K562 (cell line): ENCODE data around the gene RPL39L. TPM values are rescaled to one million over a fixed set of nuclear protein-coding genes. Genes with fewer than 3 reads are reported as not detected.

Experiments used
- ARID4B ChIP-seq: sonication (generic); formaldehyde crosslinking; IDR thresholded peaks from 2 replicates; pipeline ENCODE4 v1.8.0; 2022; ENCODE audit warnings: mild to moderate bottlenecking, missing genetic modification reagents
- BRCA1 ChIP-seq, 2 experiments: fragments of 450-650 bp in 1 of 2; sonication (generic) in 1 of 2; formaldehyde crosslinking in 1 of 2; IDR thresholded peaks; 2 replicates each; pipeline versions ENCODE4 v1.5.0 to v1.6.1; 2017 to 2020; ENCODE audit warnings: mild to moderate bottlenecking in 1 of 2, missing genetic modification reagents in 1 of 2
- CEBPB ChIP-seq: fragments of 450-650 bp; IDR thresholded peaks from 2 replicates; pipeline ENCODE4 v1.6.1; 2016; ENCODE audit warnings: missing genetic modification characterization, missing compliant biosample characterization
- CREB1 ChIP-seq, 2 experiments: sonication (generic) in 1 of 2; formaldehyde crosslinking in 1 of 2; IDR thresholded peaks; 2 replicates each; pipeline versions ENCODE4 v1.6.1 to v1.8.0; 2012 to 2022; ENCODE audit warnings: inconsistent platforms in 1 of 2, mild to moderate bottlenecking in 1 of 2, missing genetic modification reagents in 1 of 2, moderate library complexity in 1 of 2
- CSDE1 ChIP-seq, 2 experiments: fragments of 450-650 bp; IDR thresholded peaks; 2 replicates each; pipeline ENCODE4 v1.6.1; 2016; ENCODE audit warnings: mild to moderate bottlenecking in 1 of 2
- E2F8 ChIP-seq: fragments of 450-650 bp; IDR thresholded peaks from 2 replicates; pipeline ENCODE4 v1.7.1; 2018; ENCODE audit warnings: mild to moderate bottlenecking, low read depth; ENCODE audit not compliant: partially characterized antibody
- GTF2E2 ChIP-seq: fragments of 200-800 bp; sonication (Bioruptor generic); IDR thresholded peaks from 2 replicates; pipeline ENCODE4 v1.6.1; 2016; ENCODE audit warnings: missing genetic modification characterization, missing compliant biosample characterization
- HDAC1 ChIP-seq, 2 experiments: fragments of 450-650 bp; IDR thresholded peaks; 2 replicates each; pipeline ENCODE4 v1.6.1; 2016 to 2017; ENCODE audit warnings: inconsistent platforms in 1 of 2, mild to moderate bottlenecking in 1 of 2, moderate library complexity in 1 of 2
- NFIC ChIP-seq: fragments of 450-650 bp; IDR thresholded peaks from 2 replicates; pipeline ENCODE4 v1.6.1; 2017; ENCODE audit warnings: mild to moderate bottlenecking, inconsistent platforms
- ZBTB7A ChIP-seq: IDR thresholded peaks from 2 replicates; pipeline ENCODE4 v1.6.1; 2011; ENCODE audit warnings: low read depth, mild to moderate bottlenecking, low read length, moderate library complexity, borderline replicate concordance; ENCODE audit not compliant: control insufficient read depth
- ZKSCAN8 ChIP-seq: fragments of 200-800 bp; sonication (Bioruptor generic); IDR thresholded peaks from 2 replicates; pipeline ENCODE4 v1.6.1; 2016; ENCODE audit warnings: missing genetic modification characterization, missing compliant biosample characterization
- polyA plus RNA-seq, 8 experiments: library from polyadenylated mRNA; depleted of rRNA in 4 of 8; stranded (reverse) in 5 of 8; unstranded in 3 of 8; fragments of >200 nt; fragmentation: Nextera tagmentation in 2 of 8; fragmentation: Illumina TruSeq in 1 of 8; extraction: Ambion mirVana in 2 of 8; extraction: Trizol in 1 of 8; gene quantifications; 2 replicates each; pipeline versions ENCODE4 v1.2.1 to v1.2.3, GENCODE V29; 2011 to 2014; ENCODE audit warnings: inconsistent platforms in 1 of 8, missing spikeins in 1 of 8
- total RNA-seq, 7 experiments: library from RNA; depleted of rRNA in 6 of 7; stranded (reverse); fragments of >200 nt in 6 of 7; fragmentation: Illumina TruSeq in 2 of 7; extraction: Trizol in 2 of 7; gene quantifications; 2 replicates each; pipeline versions ENCODE4 v1.2.1 to v1.2.3, GENCODE V29; 2011 to 2021; ENCODE audit warnings: low replicate concordance in 1 of 7

RPL39L gene
- total and polyA plus RNA-seq, 9 of the 15 experiments (the other 6 are each of a cell fraction or from before 2014, with no cell fraction given), result 15.0 to 122 (median 45.5) TPM

- peak; percentile 64 for TF ChIP-seq ARID4B
- no peak for TF ChIP-seq BRCA1 (IDR thresholded peaks at IDR 0.05)
- TF ChIP-seq BRCA1 (CRISPR knock-in tag; IDR thresholded peaks at IDR 0.05), result no peak
- TF ChIP-seq HDAC1 (IDR thresholded peaks at IDR 0.05), result peak in 1 of 2 experiments; percentile 69; a peak in 2 of 4 replicates
- no peak for TF ChIP-seq CEBPB (tag)
- TF ChIP-seq ZKSCAN8 (CRISPR knock-in tag), result no peak
- 0 out of 2 replicates have a peak, but pooled peaks have one; percentile 6 for TF ChIP-seq GTF2E2 (tag)
- no peak; the same call in 1 of the 2 replicates for TF ChIP-seq NFIC
- TF ChIP-seq CSDE1 (IDR thresholded peaks at IDR 0.05), result no peak
- TF ChIP-seq E2F8, result peak; percentile 41
- peak; percentile 38; the same call in 1 of the 2 replicates for TF ChIP-seq ZBTB7A
- TF ChIP-seq CREB1 (IDR thresholded peaks at IDR 0.05), result peak; percentile 66
- TF ChIP-seq CREB1 (CRISPR knock-in tag; IDR thresholded peaks at IDR 0.05), result no peak; the same call in 1 of the 2 replicates
Observed at GRCh38 chr3:187139126-187139894, at the start of gene RPL39L (continued).
